Lung (tissue), 12 donors: ENCODE results near the gene CTSD. TPM values are rescaled to one million over a fixed set of nuclear protein-coding genes. Genes with fewer than 3 reads are reported as not detected.

ENCODE experiments used
- ATAC-seq: fragments of 200-7000 bp; cut with Tn5 transposase; one replicate; pipeline ENCODE4 v1.9.1; 2020; ENCODE audit warnings: moderate number of reproducible peaks; ENCODE audit not compliant: insufficient read depth, low FRiP score
- DNase-seq, 3 donors: peaks; one replicate each; pipeline ENCODE4 v3.0.0-alpha.2; 2013 to 2017
- H3K27ac ChIP-seq, 2 donors: one replicate each; pipeline ENCODE4 v1.5.1; 2013; ENCODE audit warnings: mild to moderate bottlenecking in 2 of 2, moderate library complexity in 2 of 2, control low read depth in 1 of 2, inconsistent platforms in 1 of 2, low read depth in 1 of 2, low read length in 1 of 2
- H3K27me3 ChIP-seq, 3 donors: one replicate each; pipeline ENCODE4 v1.5.1; 2013; ENCODE audit warnings: low read length in 2 of 3; ENCODE audit not compliant: control insufficient read depth in 3 of 3, insufficient read depth in 3 of 3
- H3K36me3 ChIP-seq, 4 donors: one replicate each; pipeline ENCODE4 v1.5.1; 2013; ENCODE audit warnings: low read length in 4 of 4, mild to moderate bottlenecking in 1 of 4, moderate library complexity in 1 of 4; ENCODE audit not compliant: control insufficient read depth in 4 of 4, insufficient read depth in 4 of 4
- H3K4me1 ChIP-seq, 5 donors: one replicate each; pipeline ENCODE4 v1.5.1; 2013; ENCODE audit warnings: low read length in 5 of 5, mild to moderate bottlenecking in 2 of 5, moderate library complexity in 1 of 5; ENCODE audit not compliant: control insufficient read depth in 5 of 5, insufficient read depth in 5 of 5
- H3K4me3 ChIP-seq: one replicate; pipeline ENCODE4 v1.5.1; 2013; ENCODE audit warnings: mild to moderate bottlenecking, control low read depth, moderate library complexity
- H3K9ac ChIP-seq, 2 donors: one replicate each; pipeline ENCODE4 v1.5.1; 2013; ENCODE audit warnings: low read length in 2 of 2, control low read depth in 1 of 2; ENCODE audit not compliant: insufficient read depth in 1 of 2
- H3K9me3 ChIP-seq, 4 donors: one replicate each; pipeline ENCODE4 v1.5.1; 2013; ENCODE audit warnings: low read length in 3 of 4, mild to moderate bottlenecking in 1 of 4, moderate library complexity in 1 of 4; ENCODE audit not compliant: control insufficient read depth in 4 of 4, insufficient read depth in 3 of 4
- WGBS, 2 donors: extraction: QIAGEN DNeasy Blood & Tissue Kit; methylation state at CpG; one replicate each; pipeline ENCODE4 v1.1.7; 2013; 5-methylcytosine and 5-hydroxymethylcytosine counted together
- polyA plus RNA-seq, 2 donors: library from polyadenylated mRNA; stranded (reverse); fragments of 200-250 nt; gene quantifications; one replicate each; pipeline ENCODE4 v1.2.1, GENCODE V29; 2013
- total RNA-seq, 2 donors: library from RNA; depleted of rRNA in 1 of 2; stranded (reverse); fragments of >200 nt in 1 of 2; gene quantifications; one replicate each; pipeline ENCODE4 v1.2.1, GENCODE V29; 2014 to 2021
- TF ChIP-seq, protein P1 (sequence below): IDR thresholded peaks from 2 replicates; pipeline ENCODE4 v1.5.1; 2012; ENCODE audit warnings: mild to moderate bottlenecking; ENCODE audit errors: control extremely low read depth, extremely low read depth
- donor health status: control.
- donor health status: control.
- donor health status: Bipolar disorder and iron deficiency.
- donor health status: healthy.
- donor health status: DM: yes; HTN: yes; CAD: no.

The CTSD gene
- total and polyA plus RNA-seq, 4 donors, result 388 to 2,177 (median 1,949) TPM

- 26 to 58% methylated on average over 17 to 25 of the region's 25 CpGs for WGBS, 2 donors
- DNase-seq, result no peak
- H3K36me3 ChIP-seq, result peaks cover 0 to 29% (median 1%) of the 10 kb centered on the region in 4 donors
Observed at GRCh38 chr11:1749395-1750351, 14.1 kb downstream of the CTSD start.

DNA sequence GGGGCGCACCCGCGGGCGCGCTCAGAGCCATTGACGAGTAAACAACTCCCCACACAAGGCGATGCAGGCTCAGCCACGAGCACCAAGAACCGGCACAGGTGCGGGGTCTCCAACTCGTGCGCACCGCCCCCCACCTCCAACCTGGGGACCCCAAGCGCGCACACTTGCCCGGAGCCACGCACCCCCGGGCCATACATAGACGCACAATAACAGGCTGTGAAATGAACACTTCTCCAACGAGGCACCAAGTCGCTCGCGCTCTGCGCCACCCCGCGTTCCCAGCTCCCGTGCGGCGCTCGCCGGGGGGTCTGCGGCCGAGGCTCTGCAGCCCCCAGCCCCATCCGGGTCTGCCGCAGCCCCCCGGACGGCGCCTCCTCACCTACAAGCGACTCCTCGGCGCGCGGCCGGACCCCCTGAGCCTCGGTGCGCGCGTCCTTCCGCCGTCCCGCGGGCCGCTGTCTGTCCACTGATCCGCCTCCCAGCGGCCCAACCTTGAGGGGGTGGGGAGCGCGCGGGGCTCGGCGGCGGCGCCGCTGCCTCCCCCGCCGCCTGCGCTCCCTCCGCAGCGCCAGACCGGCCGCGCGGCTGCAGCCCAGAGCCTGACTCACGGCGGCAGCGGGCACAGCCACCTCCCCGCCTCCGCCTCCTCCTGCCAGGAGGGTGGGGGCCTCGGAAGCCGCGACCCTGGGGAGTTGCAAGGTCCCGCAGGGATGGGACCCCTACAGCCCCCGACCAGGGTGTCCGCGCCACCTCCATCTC lies 14.9 kb downstream of the CTSD start:
- no peak overlapping the region for H3K4me3 ChIP-seq
- TF ChIP-seq, protein P1, sequence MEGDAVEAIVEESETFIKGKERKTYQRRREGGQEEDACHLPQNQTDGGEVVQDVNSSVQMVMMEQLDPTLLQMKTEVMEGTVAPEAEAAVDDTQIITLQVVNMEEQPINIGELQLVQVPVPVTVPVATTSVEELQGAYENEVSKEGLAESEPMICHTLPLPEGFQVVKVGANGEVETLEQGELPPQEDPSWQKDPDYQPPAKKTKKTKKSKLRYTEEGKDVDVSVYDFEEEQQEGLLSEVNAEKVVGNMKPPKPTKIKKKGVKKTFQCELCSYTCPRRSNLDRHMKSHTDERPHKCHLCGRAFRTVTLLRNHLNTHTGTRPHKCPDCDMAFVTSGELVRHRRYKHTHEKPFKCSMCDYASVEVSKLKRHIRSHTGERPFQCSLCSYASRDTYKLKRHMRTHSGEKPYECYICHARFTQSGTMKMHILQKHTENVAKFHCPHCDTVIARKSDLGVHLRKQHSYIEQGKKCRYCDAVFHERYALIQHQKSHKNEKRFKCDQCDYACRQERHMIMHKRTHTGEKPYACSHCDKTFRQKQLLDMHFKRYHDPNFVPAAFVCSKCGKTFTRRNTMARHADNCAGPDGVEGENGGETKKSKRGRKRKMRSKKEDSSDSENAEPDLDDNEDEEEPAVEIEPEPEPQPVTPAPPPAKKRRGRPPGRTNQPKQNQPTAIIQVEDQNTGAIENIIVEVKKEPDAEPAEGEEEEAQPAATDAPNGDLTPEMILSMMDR, result no peak
- no peak overlapping the region for H3K9ac ChIP-seq
- H3K27me3 ChIP-seq, result peaks cover 0 to 33% (median 12%) of the 10 kb centered on the region in 3 donors
- DNase-seq, result no peak
- H3K36me3 ChIP-seq, result peaks cover 0 to 21% (median 0%) of the 10 kb centered on the region in 4 donors
- ATAC-seq, result no peak
- WGBS, 2 donors, result 2% methylated on average over 55 to 84 of the region's 84 CpGs
- H3K9me3 ChIP-seq, result no peaks in the 10 kb centered on the region
- H3K4me1 ChIP-seq, result peaks cover 0 to 12% (median 0%) of the 10 kb centered on the region in 5 donors
- H3K27ac ChIP-seq, result no peak overlapping the region

More at GRCh38 chr11:1749395-1750351, 14.1 kb downstream of the CTSD start:
- ATAC-seq, result peak; percentile 2
- Histone ChIP-seq H3K27me3 (peaks cover 0 to 33% (median 12%) of the 10 kb centered on the region in 3 donors), H3K27ac (peak overlapping the region in 1 of 2 donors; percentile 13), H3K4me3 (no peak overlapping the region), H3K9me3 (no peaks in the 10 kb centered on the region), H3K4me1 (peaks cover 0 to 12% (median 0%) of the 10 kb centered on the region in 5 donors), H3K9ac (no peak overlapping the region)
- TF ChIP-seq, protein P1, result no peak

DNA sequence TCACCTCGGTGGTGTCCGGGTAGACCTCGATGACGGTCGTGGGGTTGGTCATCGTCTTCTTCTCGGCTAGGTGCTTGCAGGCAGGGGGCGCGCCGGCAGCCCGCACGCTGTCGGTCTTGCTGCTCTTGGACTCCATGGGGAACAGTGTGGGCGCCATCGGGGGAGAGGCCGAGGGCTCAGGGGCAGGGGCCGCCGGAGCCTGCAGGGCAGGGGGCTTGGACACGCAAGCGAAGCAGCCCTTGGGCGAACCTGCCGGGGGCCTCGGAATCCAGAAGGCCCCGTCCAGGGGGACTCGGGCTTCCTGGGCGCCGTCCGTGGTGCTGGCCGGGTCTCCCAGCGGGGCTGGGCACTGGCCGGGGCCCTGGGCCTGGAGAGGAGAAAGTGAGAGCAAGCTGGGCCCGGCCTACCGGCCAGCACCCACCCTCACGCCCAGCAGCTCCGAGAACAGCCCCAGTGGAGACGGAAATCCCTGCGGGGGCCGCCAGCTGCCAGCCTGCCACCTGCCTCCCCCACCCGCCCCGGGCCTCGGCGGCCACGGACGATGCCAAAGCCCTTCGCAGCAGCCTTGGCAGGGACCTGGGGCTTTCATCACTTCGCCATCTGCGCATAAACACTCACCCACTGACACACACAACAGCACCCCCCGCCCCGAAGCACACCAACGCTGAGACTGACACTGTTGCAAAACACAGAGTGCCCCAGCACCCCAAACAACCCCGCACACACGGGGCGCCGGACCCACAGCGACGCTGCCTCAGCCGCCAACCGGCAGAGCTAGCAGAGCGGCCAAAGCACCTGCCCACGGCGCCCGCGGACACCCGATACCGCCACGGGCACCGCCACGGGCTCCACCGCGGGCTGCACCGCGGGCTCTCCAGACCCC lies 15.7 kb downstream of the CTSD start:
- H3K9me3 ChIP-seq, result peaks cover 0 to 2% (median 0%) of the 10 kb centered on the region in 4 donors
- no peak for DNase-seq
- H3K27ac ChIP-seq, result no peak overlapping the region
- H3K4me1 ChIP-seq, result peaks cover 0 to 12% (median 0%) of the 10 kb centered on the region in 5 donors
- H3K27me3 ChIP-seq, result peaks cover 0 to 34% (median 12%) of the 10 kb centered on the region in 3 donors
- H3K4me3 ChIP-seq, result no peak overlapping the region
- peaks cover 0 to 13% (median 0%) of the 10 kb centered on the region in 4 donors for H3K36me3 ChIP-seq
- WGBS, 2 donors, result 34 to 49% methylated on average over 69 to 72 of the region's 72 CpGs
- H3K9ac ChIP-seq, result no peak overlapping the region
- ATAC-seq, result no peak
- TF ChIP-seq, protein P1, result no peak
